HG03521 (cell line): ENCODE data around the gene TIPIN.
"Not testable (repeated sequence)": the region's sequence is repeated elsewhere in the genome, so short reads cannot be mapped to it uniquely, and the experiment has no call there.

Source experiments
- ATAC-seq: cut with Tn5 transposase; IDR thresholded peaks from one replicate; pipeline ENCODE4 v1.9.1; 2021; ENCODE audit warnings: mild to moderate bottlenecking, moderate library complexity; ENCODE audit not compliant: unreplicated experiment

Gene TIPIN

GRCh38 chr15:66386204-66387123 is 30.0 kb upstream of the TIPIN start, which contains the start of gene MAP2K1:
TSS of gene MAP2K1 (plus strand) at chr15:66386912. CDS start at chr15:66387348, 436 bp downstream.
- peak; percentile 89 for ATAC-seq

GRCh38 chr15:66381376-66381775 is 24.9 kb upstream of the TIPIN start:
- not testable (repeated sequence) for ATAC-seq

- no peak for ATAC-seq
These were observed 22.4 kb upstream of the TIPIN start for GRCh38 chr15:66378814-66379430.

- ATAC-seq, result no peak
These were observed 17.7 kb upstream of the TIPIN start for GRCh38 chr15:66374179-66374578.

GRCh38 chr15:66369773-66370651 is 13.5 kb upstream of the TIPIN start:
- no peak for ATAC-seq

- ATAC-seq, result no peak
These were observed 8.6 kb upstream of the TIPIN start for GRCh38 chr15:66364944-66365528.

- no peak for ATAC-seq
These were observed 6.3 kb upstream of the TIPIN start for GRCh38 chr15:66362776-66363175.

GRCh38 chr15:66361745-66362460 is 5.4 kb upstream of the TIPIN start:
- not testable (repeated sequence) for ATAC-seq

- ATAC-seq, result no peak
These were observed 3.3 kb upstream of the TIPIN start for GRCh38 chr15:66359740-66360139.

- no peak for ATAC-seq
These were observed 467 bp downstream of the TIPIN start for GRCh38 chr15:66356077-66356358.

- ATAC-seq, result not testable (repeated sequence)
These were observed 8.0 kb downstream of the TIPIN start for GRCh38 chr15:66348530-66348929.

- ATAC-seq, result no peak
These were observed 27.7 kb downstream of the TIPIN start for GRCh38 chr15:66328771-66329170.

- ATAC-seq, result no peak
These were observed 28.7 kb downstream of the TIPIN start for GRCh38 chr15:66327736-66328135.

GRCh38 chr15:66326051-66326450 is 30.4 kb downstream of the TIPIN start:
- no peak for ATAC-seq

GRCh38 chr15:66323312-66323928 is 33.1 kb downstream of the TIPIN start:
- ATAC-seq, result no peak

- ATAC-seq, result no peak
These were observed 44.3 kb downstream of the TIPIN start for GRCh38 chr15:66312144-66312543.

- no peak for ATAC-seq
These were observed 45.7 kb downstream of the TIPIN start for GRCh38 chr15:66310786-66311185.

- ATAC-seq, result no peak
These were observed 46.7 kb downstream of the TIPIN start for GRCh38 chr15:66309828-66310227.

- ATAC-seq, result no peak
These were observed 48.0 kb downstream of the TIPIN start for GRCh38 chr15:66308531-66308930.

- no peak for ATAC-seq
These were observed 50.1 kb downstream of the TIPIN start for GRCh38 chr15:66306381-66306780.
